Neural progenitor cell (in vitro differentiated cells): ENCODE results near the gene CACNA1B. TPM values are rescaled to one million over a fixed set of nuclear protein-coding genes. Genes with fewer than 3 reads are reported as not detected.

Experiments
- DNase-seq: peaks from one replicate; pipeline ENCODE4 v3.0.0-alpha.2; 2016; ENCODE audit warnings: low spot score
- H2AFZ ChIP-seq: fragments of 200-600 bp; sonication (generic); replicated peaks from 2 replicates; pipeline ENCODE4 v1.6.1; 2016; ENCODE audit warnings: antibody characterized with exemption
- H3F3A ChIP-seq: fragments of 200-600 bp; sonication (generic); 2 replicates; pipeline ENCODE4 v1.6.1; 2016; ENCODE audit warnings: antibody characterized with exemption, low read depth
- H3K27ac ChIP-seq: fragments of 200-600 bp; sonication (generic); 2 replicates; pipeline ENCODE4 v1.5.1; 2016; ENCODE audit warnings: mild to moderate bottlenecking
- H3K27me3 ChIP-seq: fragments of 200-600 bp; sonication (generic); 2 replicates; pipeline ENCODE4 v1.6.1; 2016; ENCODE audit warnings: mild to moderate bottlenecking, moderate library complexity
- H3K36me3 ChIP-seq: fragments of 200-600 bp; sonication (generic); 2 replicates; pipeline ENCODE4 v1.5.1; 2016
- H3K4me1 ChIP-seq: fragments of 200-600 bp; sonication (generic); 2 replicates; pipeline ENCODE4 v1.6.1; 2016; ENCODE audit warnings: mixed run types
- H3K4me2 ChIP-seq: fragments of 200-600 bp; sonication (generic); 2 replicates; pipeline ENCODE4 v1.6.1; 2016
- H3K4me3 ChIP-seq: fragments of 200-600 bp; sonication (generic); 2 replicates; pipeline ENCODE4 v1.5.1; 2016
- H3K79me2 ChIP-seq: fragments of 200-600 bp; sonication (generic); 2 replicates; pipeline ENCODE4 v1.6.1; 2016; ENCODE audit warnings: low read depth
- H3K9ac ChIP-seq: fragments of 200-600 bp; sonication (generic); 2 replicates; pipeline ENCODE4 v1.6.1; 2016
- H3K9me3 ChIP-seq: fragments of 200-600 bp; sonication (generic); 2 replicates; pipeline ENCODE4 v1.5.1; 2016; ENCODE audit warnings: low read depth
- H4K20me1 ChIP-seq: fragments of 200-600 bp; sonication (generic); 2 replicates; pipeline ENCODE4 v1.6.1; 2016; ENCODE audit warnings: low read depth
- H3K27ac Mint-ChIP-seq: 3 replicates; pipeline ENCODE4 v1.8.0; 2021; ENCODE audit warnings: mixed read lengths
- H3K27me3 Mint-ChIP-seq: 2 replicates; pipeline ENCODE4 v1.8.0; 2022; ENCODE audit warnings: low read depth, mild to moderate bottlenecking, inconsistent platforms, moderate library complexity, mixed read lengths; ENCODE audit not compliant: insufficient read depth
- H3K36me3 Mint-ChIP-seq: 3 replicates; pipeline ENCODE4 v1.8.0; 2021; ENCODE audit warnings: mixed read lengths
- H3K4me1 Mint-ChIP-seq: 3 replicates; pipeline ENCODE4 v1.8.0; 2021; ENCODE audit warnings: mixed read lengths
- H3K4me3 Mint-ChIP-seq: 3 replicates; pipeline ENCODE4 v1.8.0; 2021; ENCODE audit warnings: mild to moderate bottlenecking, moderate library complexity, mixed read lengths
- H3K9me3 Mint-ChIP-seq: 3 replicates; pipeline ENCODE4 v1.8.0; 2020; ENCODE audit warnings: mixed read lengths
- CTCF ChIP-seq: fragments of 200-600 bp; sonication (generic); IDR thresholded peaks from 2 replicates; pipeline ENCODE4 v1.5.1; 2017; ENCODE audit warnings: antibody characterized with exemption, mild to moderate bottlenecking
- EZH2 ChIP-seq: fragments of 200-600 bp; sonication (generic); IDR thresholded peaks from 2 replicates; pipeline ENCODE4 v1.6.1; 2017; ENCODE audit warnings: antibody characterized with exemption, mild to moderate bottlenecking, moderate library complexity
- EZH2phosphoT487 ChIP-seq: fragments of 200-600 bp; sonication (generic); IDR thresholded peaks from 2 replicates; pipeline ENCODE4 v1.6.1; 2017; ENCODE audit warnings: antibody characterized with exemption
- total RNA-seq: library from RNA; depleted of rRNA; stranded (reverse); fragments of >200 nt; gene quantifications from 2 replicates; pipeline ENCODE4 v1.2.3, GENCODE V29; 2015; ENCODE audit warnings: low replicate concordance

The CACNA1B gene
- total RNA-seq, 1 donor from 2014 or later = 0.30 TPM

GRCh38 chr9:137988701-137989100 is 111.1 kb downstream of the CACNA1B start:
- no peak overlapping the region for H3K27ac Mint-ChIP-seq
- H3F3A ChIP-seq = no peaks in the 10 kb centered on the region
- peaks cover 2% of the 10 kb centered on the region for H3K4me1 Mint-ChIP-seq
- no peak for DNase-seq
- H3K27me3 ChIP-seq = no peaks in the 10 kb centered on the region
- no peak overlapping the region for H3K9ac ChIP-seq
- no peak overlapping the region for H3K4me2 ChIP-seq
- H3K36me3 Mint-ChIP-seq = no peaks in the 10 kb centered on the region
- peaks cover 9% of the 10 kb centered on the region for H3K9me3 Mint-ChIP-seq
- H2AFZ ChIP-seq = no peak overlapping the region
- no peaks in the 10 kb centered on the region for H3K4me1 ChIP-seq
- TF ChIP-seq CTCF (no peak), EZH2 (no peak)
- no peaks in the 10 kb centered on the region for H3K36me3 ChIP-seq
- no peaks in the 10 kb centered on the region for H3K9me3 ChIP-seq
- no peak overlapping the region for H3K27ac ChIP-seq
- H3K79me2 ChIP-seq = no peaks in the 10 kb centered on the region
- H4K20me1 ChIP-seq = no peaks in the 10 kb centered on the region
- H3K4me3 ChIP-seq = no peak overlapping the region
- no peaks in the 10 kb centered on the region for H3K27me3 Mint-ChIP-seq
- H3K4me3 Mint-ChIP-seq = no peak overlapping the region

GRCh38 chr9:137989156-137989555 is 111.6 kb downstream of the CACNA1B start:
- H3K36me3 Mint-ChIP-seq = no peaks in the 10 kb centered on the region
- no peak overlapping the region for H3K27ac Mint-ChIP-seq
- Histone ChIP-seq H3K27ac (no peak overlapping the region), H3K36me3 (no peaks in the 10 kb centered on the region), H3K9ac (no peak overlapping the region), H3K27me3 (no peaks in the 10 kb centered on the region), H3K4me2 (no peak overlapping the region), H3K4me3 (no peak overlapping the region), H3K9me3 (no peaks in the 10 kb centered on the region), H4K20me1 (no peaks in the 10 kb centered on the region), H3K79me2 (no peaks in the 10 kb centered on the region), H3K4me1 (no peaks in the 10 kb centered on the region), H2AFZ (no peak overlapping the region), H3F3A (no peaks in the 10 kb centered on the region)
- H3K4me1 Mint-ChIP-seq = peaks cover 2% of the 10 kb centered on the region
- no peak for DNase-seq
- H3K4me3 Mint-ChIP-seq = no peak overlapping the region
- peaks cover 9% of the 10 kb centered on the region for H3K9me3 Mint-ChIP-seq
- TF ChIP-seq EZH2phosphoT487 (no peak), EZH2 (no peak), CTCF (no peak)
- no peaks in the 10 kb centered on the region for H3K27me3 Mint-ChIP-seq

GRCh38 chr9:137989999-137990715 is 112.6 kb downstream of the CACNA1B start:
- Histone ChIP-seq H3K27me3 (no peaks in the 10 kb centered on the region), H3K4me1 (no peaks in the 10 kb centered on the region), H3K9ac (no peak overlapping the region), H3K27ac (no peak overlapping the region), H3K79me2 (no peaks in the 10 kb centered on the region), H4K20me1 (no peaks in the 10 kb centered on the region), H3K4me2 (no peak overlapping the region), H3F3A (no peaks in the 10 kb centered on the region), H3K36me3 (no peaks in the 10 kb centered on the region), H2AFZ (no peak overlapping the region), H3K9me3 (no peaks in the 10 kb centered on the region), H3K4me3 (no peak overlapping the region)
- Mint-ChIP-seq H3K4me3 (no peak overlapping the region), H3K4me1 (peaks cover 2% of the 10 kb centered on the region), H3K9me3 (peaks cover 9% of the 10 kb centered on the region), H3K36me3 (no peaks in the 10 kb centered on the region), H3K27ac (no peak overlapping the region), H3K27me3 (no peaks in the 10 kb centered on the region)
- no peak for TF ChIP-seq CTCF
- no peak for TF ChIP-seq EZH2phosphoT487
- TF ChIP-seq EZH2 = no peak
- DNase-seq = no peak
